H1 (cell line): Measurements from ENCODE around the gene CSPG5. TPM values are rescaled to one million over a fixed set of nuclear protein-coding genes. Genes with fewer than 3 reads are reported as not detected.

Source experiments
- CTCF ChIA-PET: fragments of 300-600 bp; sonication (Branson Sonifier 250); formaldehyde crosslinking; loops from one replicate; lab custom pipeline; 2021; ENCODE audit not compliant: partially characterized antibody; lab: Charles Lee
- POLR2A ChIA-PET: fragments of 300-600 bp; sonication (Branson Sonifier 250); formaldehyde crosslinking; loops from one replicate; lab custom pipeline; 2021; ENCODE audit warnings: inconsistent platforms; ENCODE audit not compliant: partially characterized antibody; lab: Charles Lee
- DNase-seq, 2 experiments: peaks; one replicate each; pipeline versions ENCODE4 v3.0.0 to v3.0.0-alpha.2; 2010 to 2022; ENCODE audit warnings: low spot score in 2 of 2, low read depth in 1 of 2, mixed read lengths in 1 of 2
- FAIRE-seq: peaks from 2 replicates; lab custom pipeline; 2011; peaks lifted over from hg19 to GRCh38; lab: Jason Lieb, UNC
- H2AFZ ChIP-seq: 2 replicates; pipeline ENCODE4 v1.8.1; 2012; ENCODE audit warnings: low read length, inconsistent platforms
- H2AK5ac ChIP-seq: 2 replicates; pipeline ENCODE4 v1.6.1; 2013; ENCODE audit warnings: low read depth, low read length
- H2BK120ac ChIP-seq: replicated peaks from 2 replicates; pipeline ENCODE3; 2013; ENCODE audit warnings: low read depth, low read length, inconsistent platforms
- H2BK12ac ChIP-seq: 2 replicates; pipeline ENCODE4 v1.6.1; 2013; ENCODE audit warnings: low read depth, low read length
- H2BK15ac ChIP-seq: 2 replicates; pipeline ENCODE4 v1.6.1; 2013; ENCODE audit warnings: low read length
- H2BK20ac ChIP-seq: 2 replicates; pipeline ENCODE4 v1.6.1; 2013; ENCODE audit warnings: low read length
- H2BK5ac ChIP-seq: 2 replicates; pipeline ENCODE4 v1.6.1; 2013; ENCODE audit warnings: low read depth, low read length
- H3K14ac ChIP-seq: 2 replicates; pipeline ENCODE4 v1.6.1; 2013; ENCODE audit warnings: inconsistent platforms; ENCODE audit not compliant: insufficient read length
- H3K18ac ChIP-seq: 2 replicates; pipeline ENCODE4 v1.6.1; 2013; ENCODE audit warnings: low read length; ENCODE audit errors: extremely low read depth
- H3K23ac ChIP-seq: 2 replicates; pipeline ENCODE4 v1.6.1; 2013; ENCODE audit warnings: inconsistent platforms; ENCODE audit not compliant: insufficient read length
- H3K23me2 ChIP-seq: 2 replicates; pipeline ENCODE4 v1.6.1; 2013; ENCODE audit warnings: low read depth, low read length
- H3K27ac ChIP-seq: 2 replicates; pipeline ENCODE4 v1.6.1; 2011; ENCODE audit warnings: low read depth, low read length, inconsistent platforms
- H3K27me3 ChIP-seq, 4 experiments: replicated peaks in 1 of 4; 1 replicate in 1 of 4; 2 replicates in 3 of 4; pipeline versions ENCODE4 v1.6.1 to v1.8.1; 2011 to 2013; ENCODE audit warnings: low read length in 3 of 4, mild to moderate bottlenecking in 3 of 4, inconsistent platforms in 2 of 4, mixed read lengths in 2 of 4, moderate library complexity in 1 of 4; ENCODE audit not compliant: control insufficient read depth in 3 of 4, insufficient read depth in 3 of 4; ENCODE audit errors: extremely low read depth in 1 of 4
- H3K36me3 ChIP-seq, 4 experiments: 2 replicates each; pipeline versions ENCODE4 v1.6.1 to v1.8.1; 2011 to 2013; ENCODE audit warnings: mild to moderate bottlenecking in 4 of 4, low read length in 3 of 4, moderate library complexity in 2 of 4, control low read depth in 1 of 4, inconsistent platforms in 1 of 4; ENCODE audit not compliant: insufficient read depth in 4 of 4, control insufficient read depth in 2 of 4
- H3K4ac ChIP-seq: replicated peaks from 2 replicates; pipeline ENCODE3; 2013; ENCODE audit warnings: low read length, low read depth, mixed read lengths, inconsistent platforms; ENCODE audit not compliant: insufficient read length
- H3K4me1 ChIP-seq, 4 experiments: replicated peaks in 1 of 4; 1 replicate in 1 of 4; 2 replicates in 3 of 4; pipeline versions ENCODE4 v1.6.1 to v1.8.1; 2011 to 2013; ENCODE audit warnings: low read length in 3 of 4, inconsistent platforms in 2 of 4, mixed read lengths in 1 of 4; ENCODE audit not compliant: insufficient read depth in 4 of 4, control insufficient read depth in 3 of 4
- H3K4me2 ChIP-seq, 2 experiments: 2 replicates each; pipeline versions ENCODE4 v1.6.1 to v1.8.1; 2011 to 2013; ENCODE audit warnings: low read depth in 2 of 2, low read length in 2 of 2, control low read depth in 1 of 2, inconsistent platforms in 1 of 2, mild to moderate bottlenecking in 1 of 2; ENCODE audit not compliant: insufficient read depth in 1 of 2
- H3K4me3 ChIP-seq, 4 experiments: fragments of 200-600, 300-600 bp in 1 of 4; sonication (generic), shearing (Covaris generic), sonication (Bioruptor Twin) in 1 of 4; 2 replicates each; pipeline versions ENCODE4 v1.5.1 to v1.8.1; 2011 to 2016; ENCODE audit warnings: low read length in 4 of 4, low read depth in 3 of 4, control low read depth in 2 of 4, inconsistent platforms in 2 of 4, mild to moderate bottlenecking in 2 of 4, mixed read lengths in 1 of 4, moderate library complexity in 1 of 4; ENCODE audit not compliant: insufficient read depth in 2 of 4; ENCODE audit errors: extremely low read depth in 1 of 4
- H3K56ac ChIP-seq: replicated peaks from 2 replicates; pipeline ENCODE3; 2013; ENCODE audit warnings: low read depth, mild to moderate bottlenecking, mixed read lengths, low read length, inconsistent platforms; ENCODE audit not compliant: insufficient read length
- H3K79me1 ChIP-seq: 2 replicates; pipeline ENCODE4 v1.6.1; 2013; ENCODE audit warnings: low read depth, low read length, control low read depth
- H3K79me2 ChIP-seq, 2 experiments: 2 replicates each; pipeline versions ENCODE4 v1.6.1 to v1.8.1; 2012 to 2013; ENCODE audit warnings: low read length in 2 of 2, mild to moderate bottlenecking in 2 of 2, inconsistent platforms in 1 of 2; ENCODE audit not compliant: insufficient read depth in 2 of 2, control insufficient read depth in 1 of 2
- H3K9ac ChIP-seq, 4 experiments: replicated peaks in 1 of 4; 1 replicate in 1 of 4; 2 replicates in 3 of 4; pipeline versions ENCODE4 v1.6.1 to v1.8.1; 2011 to 2013; ENCODE audit warnings: low read depth in 3 of 4, low read length in 3 of 4, control low read depth in 2 of 4, mild to moderate bottlenecking in 2 of 4, moderate library complexity in 2 of 4, inconsistent platforms in 1 of 4; ENCODE audit errors: extremely low read depth in 1 of 4
- H3K9me3 ChIP-seq, 2 experiments: 2 replicates each; pipeline versions ENCODE4 v1.6.1 to v1.8.1; 2012 to 2013; ENCODE audit warnings: mild to moderate bottlenecking in 2 of 2, moderate library complexity in 2 of 2, control low read depth in 1 of 2, inconsistent platforms in 1 of 2, low read depth in 1 of 2, low read length in 1 of 2, mixed read lengths in 1 of 2; ENCODE audit not compliant: insufficient read depth in 2 of 2
- H4K20me1 ChIP-seq, 2 experiments: replicated peaks in 1 of 2; 2 replicates each; pipeline versions ENCODE3 to v1.8.1; 2011 to 2013; ENCODE audit warnings: inconsistent platforms in 2 of 2, low read length in 2 of 2, mild to moderate bottlenecking in 1 of 2; ENCODE audit not compliant: insufficient read depth in 2 of 2, control insufficient read depth in 1 of 2
- H4K5ac ChIP-seq: 2 replicates; pipeline ENCODE4 v1.6.1; 2013; ENCODE audit warnings: low read length, low read depth, mixed read lengths, inconsistent platforms; ENCODE audit not compliant: insufficient read length
- H4K8ac ChIP-seq: 2 replicates; pipeline ENCODE4 v1.8.0; 2013; ENCODE audit warnings: mild to moderate bottlenecking, moderate library complexity, low read length, inconsistent platforms; ENCODE audit not compliant: insufficient read depth; ENCODE audit errors: extremely low read depth
- H4K91ac ChIP-seq: replicated peaks from 2 replicates; pipeline ENCODE3; 2013; ENCODE audit warnings: low read length, mixed read lengths, inconsistent platforms; ENCODE audit not compliant: insufficient read length
- CHD2 ChIP-seq: IDR thresholded peaks from 2 replicates; pipeline ENCODE4 v1.6.1; 2012; ENCODE audit warnings: low read length, improper control_type of control experiment
- EZH2 ChIP-seq: fragments of 200-600 bp; sonication (generic); IDR thresholded peaks from 2 replicates; pipeline ENCODE4 v1.7.1; 2012; ENCODE audit warnings: low read depth, mild to moderate bottlenecking, moderate library complexity, low read length, inconsistent platforms; ENCODE audit not compliant: severe bottlenecking
- YY1 ChIP-seq: IDR thresholded peaks from 2 replicates; pipeline ENCODE4 v1.6.1; 2011; ENCODE audit warnings: low read depth, mild to moderate bottlenecking, low read length
- WGBS, 2 experiments: shearing (Covaris generic) in 1 of 2; methylation state at CpG; one replicate each; pipeline versions ENCODE4 v1.1.6 to v1.1.7; 2013 to 2015; ENCODE audit warnings: low lambda C conversion rate in 2 of 2, mixed read lengths in 2 of 2, inconsistent platforms in 1 of 2, low coverage in 1 of 2, missing lambda C conversion rate in 1 of 2; ENCODE audit not compliant: insufficient replicate concordance in 2 of 2, insufficient coverage in 1 of 2, insufficient read length in 1 of 2; ENCODE audit errors: extremely low coverage in 1 of 2, missing lambda C conversion rate in 1 of 2; 5-methylcytosine and 5-hydroxymethylcytosine counted together
- polyA plus RNA-seq, 7 experiments: library from polyadenylated mRNA; depleted of rRNA in 3 of 7; stranded (reverse) in 5 of 7; unstranded in 2 of 7; fragments of >200 nt in 5 of 7; fragments of 200-250 nt in 2 of 7; gene quantifications; 1 replicate in 5 of 7; 2 replicates in 1 of 7; 4 replicates in 1 of 7; pipeline versions ENCODE4 v1.2.1 to v1.2.3, GENCODE V29; 2011 to 2013; ENCODE audit warnings: missing spikeins in 2 of 7, mixed read lengths in 2 of 7
- total RNA-seq: library from RNA; stranded (reverse); fragmentation: NEBNext Ultra II Directional; extraction: Animal tissue kit (Norgen Biotek cat#: 25700); gene quantifications from 2 replicates; pipeline ENCODE4 v1.2.1, GENCODE V29; 2021

Gene CSPG5
- total and polyA plus RNA-seq, 2 of the 8 experiments (the other 6 are each of a cell fraction or from before 2014, with no cell fraction given), result 2.1 to 7.4 TPM

DNA sequence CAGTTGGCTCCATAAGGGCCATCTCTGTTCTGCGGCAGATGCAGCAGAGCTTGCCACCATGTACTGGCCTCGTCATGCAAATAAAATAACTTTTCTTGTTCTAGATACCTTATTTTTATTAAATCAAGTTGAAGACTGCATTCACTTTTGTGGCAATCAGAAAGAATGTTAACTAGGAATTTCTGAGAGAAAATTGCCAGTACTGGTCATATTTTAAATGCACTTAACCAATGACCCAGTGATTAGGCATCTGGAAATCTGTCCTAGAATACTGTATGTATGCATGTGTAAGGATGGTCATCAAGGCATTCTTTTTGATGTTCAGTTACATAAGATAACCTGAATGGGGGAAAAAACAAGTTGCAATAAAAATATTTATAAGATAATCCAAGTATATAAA is 34.2 kb upstream of the CSPG5 start:
- Histone ChIP-seq H2BK120ac (no peak overlapping the region), H2BK5ac (no peak overlapping the region), H3K36me3 (peaks cover 28 to 72% (median 54%) of the 10 kb centered on the region in 4 experiments), H3K27ac (no peak overlapping the region), H3K14ac (no peak overlapping the region), H3K4me3 (no peak overlapping the region), H3K9ac (no peak overlapping the region), H4K91ac (no peak overlapping the region), H3K79me1 (no peaks in the 10 kb centered on the region), H2AK5ac (no peak overlapping the region), H3K18ac (no peak overlapping the region), H4K20me1 (peaks cover 0 to 3% of the 10 kb centered on the region in 2 experiments), H3K4ac (no peak overlapping the region), H4K8ac (no peak overlapping the region), H3K27me3 (no peaks in the 10 kb centered on the region), H3K23me2 (no peaks in the 10 kb centered on the region), H2AFZ (no peak overlapping the region), H3K4me2 (no peak overlapping the region), H3K23ac (no peak overlapping the region), H2BK20ac (no peak overlapping the region), H3K79me2 (no peaks in the 10 kb centered on the region), H3K56ac (no peak overlapping the region), H3K9me3 (no peaks in the 10 kb centered on the region), H2BK15ac (no peak overlapping the region), H3K4me1 (no peaks in the 10 kb centered on the region), H2BK12ac (no peak overlapping the region), H4K5ac (no peak overlapping the region)
- no peak for TF ChIP-seq EZH2
- TF ChIP-seq CHD2, result no peak
- TF ChIP-seq YY1, result no peak
- FAIRE-seq (no peak), DNase-seq (no peak)
- WGBS, 2 experiments, result 95% methylated on average over 2 of the region's 2 CpGs; no CpG with 5 or more reads in 1 of the 2 experiments
- POLR2A ChIA-PET, result no interaction called here
- CTCF ChIA-PET, result interaction anchor here (1.1 to 2.5 kb wide), 2 partner anchors 22 to 91 kb away, joined by 3 to 11 read pairs; no protein-coding TSS in a partner anchor
